K562 (cell line): Measurements from ENCODE around the gene NCOA1. TPM values are rescaled to one million over a fixed set of nuclear protein-coding genes. Genes with fewer than 3 reads are reported as not detected.

Source experiments
- ARID1B ChIP-seq: fragments of 450-650 bp; IDR thresholded peaks from 2 replicates; pipeline ENCODE4 v1.6.1; 2016; ENCODE audit warnings: antibody characterized with exemption, mild to moderate bottlenecking, inconsistent platforms
- ATF7 ChIP-seq: fragments of 450-650 bp; IDR thresholded peaks from 2 replicates; pipeline ENCODE4 v1.7.1; 2014; ENCODE audit warnings: mild to moderate bottlenecking, moderate library complexity
- CBFA2T2 ChIP-seq: fragments of 450-650 bp; conservative IDR thresholded peaks from 2 replicates; pipeline ENCODE4 v1.6.1; 2017; ENCODE audit warnings: mild to moderate bottlenecking
- CCNT2 ChIP-seq: IDR thresholded peaks from 2 replicates; pipeline ENCODE4 v1.6.1; 2011; ENCODE audit warnings: borderline replicate concordance, low read depth, mild to moderate bottlenecking, moderate library complexity, mixed read lengths, low read length; ENCODE audit not compliant: insufficient read length; ENCODE audit errors: extremely low read depth
- CEBPB ChIP-seq: fragments of 450-650 bp; IDR thresholded peaks from 2 replicates; pipeline ENCODE4 v1.6.1; 2016; ENCODE audit warnings: missing genetic modification characterization, missing compliant biosample characterization
- ESRRA ChIP-seq: fragments of 450-650 bp; IDR thresholded peaks from 2 replicates; pipeline ENCODE4 v1.6.1; 2014; ENCODE audit warnings: low read depth, mild to moderate bottlenecking, moderate library complexity, borderline replicate concordance
- GABPB1 ChIP-seq: sonication (generic); formaldehyde crosslinking; IDR thresholded peaks from 2 replicates; pipeline ENCODE4 v1.8.0; 2022; ENCODE audit warnings: mild to moderate bottlenecking, missing genetic modification reagents
- HDAC6 ChIP-seq: IDR thresholded peaks from 2 replicates; pipeline ENCODE4 v1.6.1; 2012; ENCODE audit warnings: low read depth, mild to moderate bottlenecking, control low read depth, inconsistent platforms, low read length, moderate library complexity
- MEIS2 ChIP-seq: fragments of 450-650 bp; IDR thresholded peaks from 2 replicates; pipeline ENCODE4 v1.6.1; 2014; ENCODE audit warnings: mild to moderate bottlenecking; ENCODE audit not compliant: partially characterized antibody
- NFE2L1 ChIP-seq: fragments of 450-650 bp; IDR thresholded peaks from 2 replicates; pipeline ENCODE4 v1.6.1; 2016; ENCODE audit warnings: missing genetic modification characterization, low read depth, mild to moderate bottlenecking, missing compliant biosample characterization, moderate library complexity, borderline replicate concordance
- NFRKB ChIP-seq: fragments of 450-650 bp; IDR thresholded peaks from 2 replicates; pipeline ENCODE4 v1.6.1; 2016; ENCODE audit warnings: low read depth
- PKNOX1 ChIP-seq: fragments of 450-650 bp; IDR thresholded peaks from 2 replicates; pipeline ENCODE4 v1.6.1; 2016
- POLR2B ChIP-seq: fragments of 450-650 bp; IDR thresholded peaks from 2 replicates; pipeline ENCODE4 v1.6.1; 2018; ENCODE audit warnings: low read depth; ENCODE audit not compliant: partially characterized antibody
- RAD21 ChIP-seq, 2 experiments: fragments of 250-450 bp in 1 of 2; fragments of 450-650 bp in 1 of 2; sonication (Bioruptor Pico) in 1 of 2; formaldehyde crosslinking in 1 of 2; IDR thresholded peaks in 1 of 2; conservative IDR thresholded peaks in 1 of 2; 2 replicates each; pipeline versions ENCODE4 v1.4.0 to v1.8.0; 2020 to 2022; ENCODE audit warnings: mild to moderate bottlenecking in 2 of 2, moderate library complexity in 1 of 2
- TBL1XR1 ChIP-seq, 2 experiments: IDR thresholded peaks; 2 replicates each; pipeline ENCODE4 v1.6.1; 2012; ENCODE audit warnings: improper control_type of control experiment in 2 of 2, low read length in 2 of 2, mild to moderate bottlenecking in 1 of 2
- TCF3 ChIP-seq: sonication (generic); formaldehyde crosslinking; IDR thresholded peaks from 2 replicates; pipeline ENCODE4 v1.4.0; 2020; ENCODE audit warnings: mild to moderate bottlenecking, missing genetic modification reagents
- ZNF318 ChIP-seq, 2 experiments: fragments of 450-650 bp; IDR thresholded peaks; 2 replicates each; pipeline ENCODE4 v1.6.1; 2016; ENCODE audit warnings: mild to moderate bottlenecking in 2 of 2, borderline replicate concordance in 1 of 2, low read depth in 1 of 2, moderate library complexity in 1 of 2
- ZNF57 ChIP-seq: fragments of 450-650 bp; formaldehyde crosslinking; IDR thresholded peaks from 2 replicates; pipeline ENCODE4 v1.4.0; 2020; ENCODE audit warnings: mild to moderate bottlenecking, moderate library complexity
- ZNF699 ChIP-seq: fragments of 250-450 bp; sonication (Bioruptor Pico); IDR thresholded peaks from 2 replicates; pipeline ENCODE4 v1.8.0; 2021; ENCODE audit warnings: mild to moderate bottlenecking, moderate library complexity; ENCODE audit not compliant: insufficient replicate concordance
- ZNF76 ChIP-seq: fragments of 250-450 bp; sonication (Bioruptor Pico); IDR thresholded peaks from 2 replicates; pipeline ENCODE4 v1.4.0; 2020; ENCODE audit warnings: mild to moderate bottlenecking, moderate library complexity, borderline replicate concordance
- polyA plus RNA-seq, 8 experiments: library from polyadenylated mRNA; depleted of rRNA in 4 of 8; stranded (reverse) in 5 of 8; unstranded in 3 of 8; fragments of >200 nt; fragmentation: Nextera tagmentation in 2 of 8; fragmentation: Illumina TruSeq in 1 of 8; extraction: Ambion mirVana in 2 of 8; extraction: Trizol in 1 of 8; gene quantifications; 2 replicates each; pipeline versions ENCODE4 v1.2.1 to v1.2.3, GENCODE V29; 2011 to 2014; ENCODE audit warnings: inconsistent platforms in 1 of 8, missing spikeins in 1 of 8
- total RNA-seq, 7 experiments: library from RNA; depleted of rRNA in 6 of 7; stranded (reverse); fragments of >200 nt in 6 of 7; fragmentation: Illumina TruSeq in 2 of 7; extraction: Trizol in 2 of 7; gene quantifications; 2 replicates each; pipeline versions ENCODE4 v1.2.1 to v1.2.3, GENCODE V29; 2011 to 2021; ENCODE audit warnings: low replicate concordance in 1 of 7

NCOA1 gene
- total and polyA plus RNA-seq, 9 of the 15 experiments (the other 6 are each of a cell fraction or from before 2014, with no cell fraction given): 4.9 to 25.7 (median 17.0) TPM

- no peak for TF ChIP-seq RAD21 (CRISPR knock-in tag; conservative IDR thresholded peaks at IDR 0.05 in 1 of 2, IDR thresholded peaks at IDR 0.05 in 1 of 2)
- TF ChIP-seq ZNF699: no peak
- no peak for TF ChIP-seq ZNF76 (CRISPR knock-in tag)
- peak; percentile 92 for TF ChIP-seq MEIS2
- TF ChIP-seq TCF3 (CRISPR knock-in tag): peak; percentile 76
- TF ChIP-seq CEBPB (tag): no peak
- TF ChIP-seq PKNOX1: peak; percentile 29; the same call in 1 of the 2 replicates
- TF ChIP-seq CBFA2T2: peak; percentile 64
- peak; percentile 76 for TF ChIP-seq ARID1B
- TF ChIP-seq HDAC6: no peak
- no peak for TF ChIP-seq NFRKB
- no peak for TF ChIP-seq GABPB1 (CRISPR knock-in tag)
- no peak for TF ChIP-seq NFE2L1 (tag)
- 0 out of 2 replicates have a peak, but pooled peaks have one; percentile 12 for TF ChIP-seq ATF7
- no peak for TF ChIP-seq POLR2B
- TF ChIP-seq ZNF57 (CRISPR knock-in tag): no peak
- TF ChIP-seq TBL1XR1 (IDR thresholded peaks at IDR 0.05; ENCODE audit: low read length in 2 of 2): 0 out of 4 replicates have a peak, but pooled peaks of 1 of the 2 experiments have one; percentile 29
- TF ChIP-seq ESRRA: no peak
- TF ChIP-seq CCNT2: peak; percentile 14
- TF ChIP-seq ZNF318 (IDR thresholded peaks at IDR 0.05; ENCODE audit: borderline replicate concordance in 1 of 2, low read depth in 1 of 2): peak in 1 of 2 experiments; percentile 73; a peak in 1 of 4 replicates
Measured at GRCh38 chr2:24577481-24577880, 86.4 kb downstream of the NCOA1 start (continued).
